ENCODE results near the gene PLEKHB2. TPM values are rescaled to one million over a fixed set of nuclear protein-coding genes. Genes with fewer than 3 reads are reported as not detected.

Gene PLEKHB2
- total and polyA plus RNA-seq, 2 experiments from 2014 or later, result 39.8 to 99.2 TPM

- no peaks in the 10 kb centered on the region for H3K9me2 ChIP-seq (ENCODE audit: insufficient read depth)
- DNase-seq (ENCODE audit: low spot score) (no peak), ATAC-seq (no peak)
- Mint-ChIP-seq H3K4me1 (peaks cover 12% of the 10 kb centered on the region), H3K27ac (no peak overlapping the region), H3K4me3 (no peak overlapping the region), H3K27me3 (ENCODE audit: insufficient read depth, low read depth, poor library complexity) (peaks cover 3% of the 10 kb centered on the region), H3K9me3 (no peaks in the 10 kb centered on the region), H3K36me3 (ENCODE audit: low read depth) (peaks cover 82% of the 10 kb centered on the region)
- H4K20me1 ChIP-seq (replicated peaks; ENCODE audit: insufficient read depth), result peaks cover 88% of the 10 kb centered on the region
- peaks cover 13% of the 10 kb centered on the region for H3K4me1 ChIP-seq (ENCODE audit: insufficient read depth)
- no peaks in the 10 kb centered on the region for H3K27me3 ChIP-seq (ENCODE audit: insufficient read depth)
- H3K4me3 ChIP-seq, result no peak overlapping the region
- no peak overlapping the region for H2AFZ ChIP-seq
- 0 out of 2 replicates have a peak, but pooled peaks cover 6% of the 10 kb centered on the region for H3F3A ChIP-seq (replicated peaks; ENCODE audit: low read depth)
- H3K4me2 ChIP-seq, result no peak overlapping the region
- no peak overlapping the region; the same call in 1 of the 2 replicates for H3K27ac ChIP-seq (ENCODE audit: low read depth)
- peaks cover 100% of the 10 kb centered on the region for H3K79me2 ChIP-seq (replicated peaks; ENCODE audit: insufficient read depth)
- TF ChIP-seq ZNF114 (CRISPR knock-in tag; IDR thresholded peaks at IDR 0.05) (no peak), JUNB (IDR thresholded peaks at IDR 0.05; ENCODE audit: unreplicated experiment) (no peak), POLR2AphosphoS5 (IDR thresholded peaks at IDR 0.05; ENCODE audit: low read depth) (no peak), ZNF462 (CRISPR knock-in tag; IDR thresholded peaks at IDR 0.05) (no peak), EZH2phosphoT487 (IDR thresholded peaks at IDR 0.05; ENCODE audit: unreplicated experiment) (no peak), NANOG (IDR thresholded peaks at IDR 0.05; ENCODE audit: borderline replicate concordance) (no peak), CTCF (conservative IDR thresholded peaks at IDR 0.05; ENCODE audit: low read depth in 2 of 2) (no peak), STAT1 (IDR thresholded peaks at IDR 0.05; ENCODE audit: unreplicated experiment) (no peak), REST (IDR thresholded peaks at IDR 0.05; ENCODE audit: unreplicated experiment) (no peak), ETS1 (IDR thresholded peaks at IDR 0.05) (no peak), EZH2 (IDR thresholded peaks at IDR 0.05; ENCODE audit: low read depth, unreplicated experiment) (no peak), CREB1 (CRISPR knock-in tag; IDR thresholded peaks at IDR 0.05; ENCODE audit: low read depth) (no peak), ZNF331 (CRISPR knock-in tag; IDR thresholded peaks at IDR 0.05; ENCODE audit: low read depth) (no peak)
- peaks cover 33% of the 10 kb centered on the region for H3K36me3 ChIP-seq (ENCODE audit: insufficient read depth)
Observed at GRCh38 chr2:131085646-131086045, 19.5 kb upstream of the PLEKHB2 start.

All from GM23338 (cell line).